Panc1 (cell line): Measurements from ENCODE around the gene RYR3.

ENCODE experiments used
- POLR2AphosphoS5 ChIP-seq: IDR thresholded peaks from 2 replicates; pipeline ENCODE4 v1.6.1; 2012; ENCODE audit warnings: mild to moderate bottlenecking, low read depth, low read length, moderate library complexity
- SIN3A ChIP-seq: IDR thresholded peaks from 2 replicates; pipeline ENCODE4 v1.6.1; 2012; ENCODE audit warnings: low read depth, mild to moderate bottlenecking, low read length, moderate library complexity, borderline replicate concordance; ENCODE audit not compliant: insufficient read depth
- TCF7L2 ChIP-seq: IDR thresholded peaks from 2 replicates; pipeline ENCODE4 v1.6.1; 2011; ENCODE audit warnings: mild to moderate bottlenecking, low read depth, low read length, inconsistent platforms
- TF ChIP-seq, protein P1 (sequence below): fragments of 450-650 bp; IDR thresholded peaks from 2 replicates; pipeline ENCODE4 v1.5.1; 2017; ENCODE audit warnings: mild to moderate bottlenecking
- TF ChIP-seq, protein P2 (sequence below), 2 experiments: IDR thresholded peaks; 2 replicates each; pipeline ENCODE4 v1.6.1; 2011 to 2012; ENCODE audit warnings: low read depth in 2 of 2, control low read depth in 1 of 2, low read length in 1 of 2, mild to moderate bottlenecking in 1 of 2, moderate library complexity in 1 of 2; ENCODE audit not compliant: insufficient read depth in 1 of 2

DNA sequence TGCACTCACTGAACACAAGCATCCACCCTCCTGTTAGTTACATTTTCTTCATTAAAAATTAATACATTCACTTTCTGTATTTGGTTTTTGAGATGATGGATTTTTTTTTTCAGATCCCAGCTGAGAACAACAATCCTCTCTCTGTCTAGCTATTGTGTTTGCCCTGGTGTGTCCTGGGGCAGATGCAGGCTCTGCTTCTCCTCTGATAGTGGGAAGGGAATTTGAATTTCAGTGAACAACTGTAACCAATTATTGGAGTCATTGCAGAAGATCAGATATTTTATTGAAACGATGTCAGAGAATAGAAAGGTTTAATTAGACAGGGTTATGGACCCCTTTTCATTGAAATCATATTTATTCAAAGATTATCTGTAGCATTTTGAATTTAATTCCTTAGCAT is 33.1 kb upstream of the RYR3 start:
- TF ChIP-seq, protein P1, sequence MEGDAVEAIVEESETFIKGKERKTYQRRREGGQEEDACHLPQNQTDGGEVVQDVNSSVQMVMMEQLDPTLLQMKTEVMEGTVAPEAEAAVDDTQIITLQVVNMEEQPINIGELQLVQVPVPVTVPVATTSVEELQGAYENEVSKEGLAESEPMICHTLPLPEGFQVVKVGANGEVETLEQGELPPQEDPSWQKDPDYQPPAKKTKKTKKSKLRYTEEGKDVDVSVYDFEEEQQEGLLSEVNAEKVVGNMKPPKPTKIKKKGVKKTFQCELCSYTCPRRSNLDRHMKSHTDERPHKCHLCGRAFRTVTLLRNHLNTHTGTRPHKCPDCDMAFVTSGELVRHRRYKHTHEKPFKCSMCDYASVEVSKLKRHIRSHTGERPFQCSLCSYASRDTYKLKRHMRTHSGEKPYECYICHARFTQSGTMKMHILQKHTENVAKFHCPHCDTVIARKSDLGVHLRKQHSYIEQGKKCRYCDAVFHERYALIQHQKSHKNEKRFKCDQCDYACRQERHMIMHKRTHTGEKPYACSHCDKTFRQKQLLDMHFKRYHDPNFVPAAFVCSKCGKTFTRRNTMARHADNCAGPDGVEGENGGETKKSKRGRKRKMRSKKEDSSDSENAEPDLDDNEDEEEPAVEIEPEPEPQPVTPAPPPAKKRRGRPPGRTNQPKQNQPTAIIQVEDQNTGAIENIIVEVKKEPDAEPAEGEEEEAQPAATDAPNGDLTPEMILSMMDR: no peak
- TF ChIP-seq, protein P2, sequence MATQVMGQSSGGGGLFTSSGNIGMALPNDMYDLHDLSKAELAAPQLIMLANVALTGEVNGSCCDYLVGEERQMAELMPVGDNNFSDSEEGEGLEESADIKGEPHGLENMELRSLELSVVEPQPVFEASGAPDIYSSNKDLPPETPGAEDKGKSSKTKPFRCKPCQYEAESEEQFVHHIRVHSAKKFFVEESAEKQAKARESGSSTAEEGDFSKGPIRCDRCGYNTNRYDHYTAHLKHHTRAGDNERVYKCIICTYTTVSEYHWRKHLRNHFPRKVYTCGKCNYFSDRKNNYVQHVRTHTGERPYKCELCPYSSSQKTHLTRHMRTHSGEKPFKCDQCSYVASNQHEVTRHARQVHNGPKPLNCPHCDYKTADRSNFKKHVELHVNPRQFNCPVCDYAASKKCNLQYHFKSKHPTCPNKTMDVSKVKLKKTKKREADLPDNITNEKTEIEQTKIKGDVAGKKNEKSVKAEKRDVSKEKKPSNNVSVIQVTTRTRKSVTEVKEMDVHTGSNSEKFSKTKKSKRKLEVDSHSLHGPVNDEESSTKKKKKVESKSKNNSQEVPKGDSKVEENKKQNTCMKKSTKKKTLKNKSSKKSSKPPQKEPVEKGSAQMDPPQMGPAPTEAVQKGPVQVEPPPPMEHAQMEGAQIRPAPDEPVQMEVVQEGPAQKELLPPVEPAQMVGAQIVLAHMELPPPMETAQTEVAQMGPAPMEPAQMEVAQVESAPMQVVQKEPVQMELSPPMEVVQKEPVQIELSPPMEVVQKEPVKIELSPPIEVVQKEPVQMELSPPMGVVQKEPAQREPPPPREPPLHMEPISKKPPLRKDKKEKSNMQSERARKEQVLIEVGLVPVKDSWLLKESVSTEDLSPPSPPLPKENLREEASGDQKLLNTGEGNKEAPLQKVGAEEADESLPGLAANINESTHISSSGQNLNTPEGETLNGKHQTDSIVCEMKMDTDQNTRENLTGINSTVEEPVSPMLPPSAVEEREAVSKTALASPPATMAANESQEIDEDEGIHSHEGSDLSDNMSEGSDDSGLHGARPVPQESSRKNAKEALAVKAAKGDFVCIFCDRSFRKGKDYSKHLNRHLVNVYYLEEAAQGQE (IDR thresholded peaks at IDR 0.05; ENCODE audit: insufficient read depth in 1 of 2, low read depth in 2 of 2, low read length in 1 of 2): no peak
- TF ChIP-seq POLR2AphosphoS5 (no peak), TCF7L2 (no peak), SIN3A (no peak)
